ENCODE data around the gene BTBD8. TPM values are rescaled to one million over a fixed set of nuclear protein-coding genes. Genes with fewer than 3 reads are reported as not detected.
A peak's percentile ranks its signal among the peaks of the same experiment; 100 is the strongest.

BTBD8 gene
- 1 to 10 TPM; 4.2 to 6.5 TPM for total RNA-seq

GRCh38 chr1:92080128-92080985, at the start of gene BTBD8:
BTBD8 (plus strand) TSS chr1:92080345; CDS start chr1:92080572, 227 bp downstream.
- Histone ChIP-seq H3K36me3 (no peaks in the 10 kb centered on the region), H3K9me3 (peaks cover 0 to 6% of the 10 kb centered on the region in 2 donors), H3K4me1 (peaks cover 0 to 6% of the 10 kb centered on the region in 2 donors), H3K27me3 (no peaks in the 10 kb centered on the region), H3K4me3 (peak within 1 kb of the TSS; percentile 59 to 73), H3K27ac (peak within 1 kb of the TSS; percentile 67 to 70)
- TF ChIP-seq, protein P1, sequence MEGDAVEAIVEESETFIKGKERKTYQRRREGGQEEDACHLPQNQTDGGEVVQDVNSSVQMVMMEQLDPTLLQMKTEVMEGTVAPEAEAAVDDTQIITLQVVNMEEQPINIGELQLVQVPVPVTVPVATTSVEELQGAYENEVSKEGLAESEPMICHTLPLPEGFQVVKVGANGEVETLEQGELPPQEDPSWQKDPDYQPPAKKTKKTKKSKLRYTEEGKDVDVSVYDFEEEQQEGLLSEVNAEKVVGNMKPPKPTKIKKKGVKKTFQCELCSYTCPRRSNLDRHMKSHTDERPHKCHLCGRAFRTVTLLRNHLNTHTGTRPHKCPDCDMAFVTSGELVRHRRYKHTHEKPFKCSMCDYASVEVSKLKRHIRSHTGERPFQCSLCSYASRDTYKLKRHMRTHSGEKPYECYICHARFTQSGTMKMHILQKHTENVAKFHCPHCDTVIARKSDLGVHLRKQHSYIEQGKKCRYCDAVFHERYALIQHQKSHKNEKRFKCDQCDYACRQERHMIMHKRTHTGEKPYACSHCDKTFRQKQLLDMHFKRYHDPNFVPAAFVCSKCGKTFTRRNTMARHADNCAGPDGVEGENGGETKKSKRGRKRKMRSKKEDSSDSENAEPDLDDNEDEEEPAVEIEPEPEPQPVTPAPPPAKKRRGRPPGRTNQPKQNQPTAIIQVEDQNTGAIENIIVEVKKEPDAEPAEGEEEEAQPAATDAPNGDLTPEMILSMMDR (IDR thresholded peaks at IDR 0.05) = no peak
- DNase-seq (ENCODE audit: low spot score) = peak; percentile 87

GRCh38 chr1:92030656-92031107, 49.5 kb upstream of the BTBD8 start:
- H3K27ac ChIP-seq = no peak overlapping the region

DNA sequence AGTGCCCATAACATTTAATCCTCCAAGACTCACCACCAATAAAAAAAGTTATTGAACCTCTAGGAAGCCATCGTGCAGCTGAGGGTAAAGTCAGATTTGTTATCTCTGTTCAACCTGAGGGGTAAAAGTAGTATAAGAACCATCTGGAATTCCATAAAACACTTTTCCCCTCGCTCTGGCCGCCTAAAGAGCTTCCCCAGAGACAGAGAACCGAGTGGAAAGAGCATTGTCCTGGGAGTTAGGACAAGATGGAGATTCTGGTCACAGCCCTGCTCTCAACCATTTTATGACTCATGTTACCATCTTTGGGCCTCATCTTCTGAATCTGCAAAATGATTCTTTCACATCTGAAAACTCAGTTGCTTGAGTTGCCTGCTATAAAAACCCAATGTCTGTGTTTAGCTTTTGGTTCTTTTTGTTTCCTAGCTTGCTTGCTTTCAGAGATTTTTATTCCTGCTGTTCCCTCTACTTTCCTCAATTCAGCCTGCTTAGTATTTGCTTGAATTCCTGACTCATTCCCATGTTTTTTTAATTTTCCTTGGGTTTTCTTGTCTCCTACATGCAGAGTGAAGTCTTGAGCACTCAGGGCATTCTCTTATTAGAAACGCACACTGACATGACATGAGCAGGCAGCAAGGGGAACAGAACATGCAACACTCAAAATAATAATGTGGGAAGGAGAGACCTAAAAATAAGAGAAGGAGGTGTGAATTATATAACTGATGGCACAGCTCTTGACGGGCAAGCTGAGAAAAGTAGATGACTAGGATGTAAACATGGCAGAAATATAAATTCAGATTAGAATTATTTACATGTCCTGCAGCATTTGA, 48.6 kb upstream of the BTBD8 start:
- H3K36me3 ChIP-seq = no peaks in the 10 kb centered on the region
- TF ChIP-seq, protein P1 (IDR thresholded peaks at IDR 0.05) = no peak
- H3K27ac ChIP-seq = no peak overlapping the region
- DNase-seq (ENCODE audit: low spot score) = no peak
- no peak overlapping the region for H3K4me3 ChIP-seq
- H3K4me1 ChIP-seq = peaks cover 0 to 4% of the 10 kb centered on the region in 2 donors
- no peaks in the 10 kb centered on the region for H3K27me3 ChIP-seq
- no peaks in the 10 kb centered on the region for H3K9me3 ChIP-seq

More at GRCh38 chr1:92030656-92031107, 49.5 kb upstream of the BTBD8 start:
- H3K9me3 ChIP-seq = no peaks in the 10 kb centered on the region
- no peaks in the 10 kb centered on the region for H3K36me3 ChIP-seq
- DNase-seq (ENCODE audit: low spot score) = no peak
- TF ChIP-seq, protein P1 (IDR thresholded peaks at IDR 0.05) = no peak
- H3K27me3 ChIP-seq = no peaks in the 10 kb centered on the region
- H3K4me3 ChIP-seq = peak overlapping the region in 1 of 2 donors; percentile 59
- peaks cover 0 to 4% of the 10 kb centered on the region in 2 donors for H3K4me1 ChIP-seq

- Histone ChIP-seq H3K9me3 (no peaks in the 10 kb centered on the region), H3K27me3 (no peaks in the 10 kb centered on the region)
Measured at GRCh38 chr1:92037400-92037799, 42.7 kb upstream of the BTBD8 start.

DNA sequence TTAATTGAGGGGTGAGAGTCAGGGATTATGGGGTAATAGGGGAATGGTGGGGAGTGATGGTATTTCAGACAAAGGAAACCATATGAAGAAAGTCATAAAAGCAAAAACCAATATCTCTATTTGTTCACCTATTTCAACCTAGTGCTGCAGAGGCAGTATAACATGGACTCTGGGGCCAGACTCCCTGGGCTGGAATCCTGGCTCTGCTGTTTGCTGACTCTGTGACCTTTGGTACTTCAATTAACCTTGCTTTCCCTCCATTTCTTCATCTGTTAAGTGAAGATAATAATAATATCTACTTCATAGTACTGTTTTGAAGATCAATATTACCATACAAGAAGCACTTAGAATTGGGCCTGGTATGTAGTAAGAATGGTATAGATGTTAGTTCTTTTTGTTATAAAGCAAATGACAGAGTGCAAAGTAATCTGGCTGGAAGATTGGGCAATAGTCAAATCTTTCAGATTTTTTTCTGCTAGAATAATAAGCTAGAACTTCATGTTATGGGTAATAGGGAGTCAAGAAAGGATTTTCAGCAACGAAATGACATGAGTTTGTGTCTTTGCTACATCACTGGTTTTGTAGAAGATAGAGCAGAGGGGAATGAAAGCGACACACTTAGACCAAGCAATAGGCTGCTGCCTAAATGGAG, 41.3 kb upstream of the BTBD8 start:
- no peaks in the 10 kb centered on the region for H3K9me3 ChIP-seq
- no peak for DNase-seq (ENCODE audit: low spot score)
- H3K4me3 ChIP-seq = no peak overlapping the region
- H3K27me3 ChIP-seq = no peaks in the 10 kb centered on the region
- TF ChIP-seq, protein P1 (IDR thresholded peaks at IDR 0.05) = no peak
- no peak overlapping the region for H3K27ac ChIP-seq
- H3K36me3 ChIP-seq = no peaks in the 10 kb centered on the region
- no peaks in the 10 kb centered on the region for H3K4me1 ChIP-seq

More at GRCh38 chr1:92037400-92037799, 42.7 kb upstream of the BTBD8 start:
- DNase-seq (ENCODE audit: low spot score) = no peak
- TF ChIP-seq, protein P1 (IDR thresholded peaks at IDR 0.05) = no peak
- Histone ChIP-seq H3K4me3 (no peak overlapping the region), H3K27ac (no peak overlapping the region), H3K4me1 (no peaks in the 10 kb centered on the region), H3K36me3 (no peaks in the 10 kb centered on the region)
